PC-3 (cell line): ENCODE data around the gene IFT25.

Experiments
- CTCF ChIP-seq: fragments of 300-600 bp; sonication (generic); conservative IDR thresholded peaks from 2 replicates; pipeline ENCODE4 v1.5.1; 2017; ENCODE audit warnings: antibody characterized with exemption, low read depth, mild to moderate bottlenecking, low read length
- EZH2phosphoT487 ChIP-seq: fragments of 300-600 bp; sonication (generic); IDR thresholded peaks from 2 replicates; pipeline ENCODE4 v1.6.1; 2018; ENCODE audit warnings: mild to moderate bottlenecking, antibody characterized with exemption, low read length, borderline replicate concordance

GRCh38 chr1:53967409-53968124, 22.1 kb upstream of the IFT25 start:
- TF ChIP-seq CTCF (no peak), EZH2phosphoT487 (no peak)
